H1 (cell line): ENCODE results near the gene MDFIC. TPM values are rescaled to one million over a fixed set of nuclear protein-coding genes. Genes with fewer than 3 reads are reported as not detected.

Experiments
- ASH2L ChIP-seq: fragments of 200-600, 300-600 bp; sonication (generic); IDR thresholded peaks from one replicate; pipeline ENCODE4 v1.7.1; 2017; ENCODE audit warnings: low read length
- BACH1 ChIP-seq: IDR thresholded peaks from 2 replicates; pipeline ENCODE4 v1.6.1; 2012; ENCODE audit warnings: low read length, improper control_type of control experiment
- BCL11A ChIP-seq, 2 experiments: IDR thresholded peaks; one replicate each; pipeline ENCODE4 v1.6.1; 2011; ENCODE audit warnings: low read depth in 2 of 2, low read length in 2 of 2, mild to moderate bottlenecking in 2 of 2
- CEBPB ChIP-seq: IDR thresholded peaks from 2 replicates; pipeline ENCODE4 v1.6.1; 2012; ENCODE audit warnings: low read depth, low read length
- EZH2 ChIP-seq: fragments of 200-600 bp; sonication (generic); IDR thresholded peaks from 2 replicates; pipeline ENCODE4 v1.7.1; 2012; ENCODE audit warnings: low read depth, mild to moderate bottlenecking, moderate library complexity, low read length, inconsistent platforms; ENCODE audit not compliant: severe bottlenecking
- JUND ChIP-seq: IDR thresholded peaks from 2 replicates; pipeline ENCODE4 v1.6.1; 2011; ENCODE audit warnings: mild to moderate bottlenecking, improper control_type of control experiment, low read length
- KDM1A ChIP-seq: fragments of 200-600, 300-600 bp; sonication (generic); IDR thresholded peaks from 2 replicates; pipeline ENCODE4 v1.7.1; 2016; ENCODE audit warnings: mild to moderate bottlenecking, low read length, borderline replicate concordance
- KDM4A ChIP-seq: IDR thresholded peaks from one replicate; pipeline ENCODE4 v1.7.1; 2012; ENCODE audit warnings: low read depth, mild to moderate bottlenecking, moderate library complexity, low read length, inconsistent platforms; ENCODE audit not compliant: severe bottlenecking
- KDM5A ChIP-seq: fragments of 200-600 bp; IDR thresholded peaks from 2 replicates; pipeline ENCODE4 v1.7.1; 2012; ENCODE audit warnings: mild to moderate bottlenecking, low read length, inconsistent platforms, mixed read lengths
- PHF8 ChIP-seq: fragments of 200-600 bp; sonication (generic); conservative IDR thresholded peaks from 2 replicates; pipeline ENCODE4 v1.7.1; 2012; ENCODE audit warnings: low read depth, mild to moderate bottlenecking, inconsistent platforms, low read length, moderate library complexity
- POLR2A ChIP-seq, 2 experiments: IDR thresholded peaks; 1 replicate in 1 of 2; 2 replicates in 1 of 2; pipeline ENCODE4 v1.6.1; 2011; ENCODE audit warnings: low read depth in 2 of 2, low read length in 2 of 2, mild to moderate bottlenecking in 2 of 2; ENCODE audit errors: control extremely low read depth in 1 of 2
- RXRA ChIP-seq: IDR thresholded peaks from 2 replicates; pipeline ENCODE4 v1.6.1; 2011; ENCODE audit warnings: low read depth, mild to moderate bottlenecking, low read length, moderate library complexity; ENCODE audit not compliant: insufficient read depth
- SAP30 ChIP-seq: fragments of 300-600 bp; sonication (generic); IDR thresholded peaks from 2 replicates; pipeline ENCODE4 v1.7.1; 2012; ENCODE audit warnings: low read length, moderate library complexity, mild to moderate bottlenecking, inconsistent platforms; ENCODE audit not compliant: insufficient read depth, insufficient replicate concordance
- SP1 ChIP-seq: IDR thresholded peaks from 2 replicates; pipeline ENCODE4 v1.6.1; 2011; ENCODE audit warnings: low read depth, low read length
- TAF1 ChIP-seq: IDR thresholded peaks from 2 replicates; pipeline ENCODE4 v1.6.1; 2011; ENCODE audit warnings: mild to moderate bottlenecking, low read depth, low read length
- TBP ChIP-seq: IDR thresholded peaks from 2 replicates; pipeline ENCODE4 v1.6.1; 2011; ENCODE audit warnings: low read depth, low read length, improper control_type of control experiment
- TEAD4 ChIP-seq: IDR thresholded peaks from 2 replicates; pipeline ENCODE4 v1.6.1; 2012; ENCODE audit warnings: low read depth, low read length, inconsistent platforms, mixed read lengths
- polyA plus RNA-seq, 7 experiments: library from polyadenylated mRNA; depleted of rRNA in 3 of 7; stranded (reverse) in 5 of 7; unstranded in 2 of 7; fragments of >200 nt in 5 of 7; fragments of 200-250 nt in 2 of 7; gene quantifications; 1 replicate in 5 of 7; 2 replicates in 1 of 7; 4 replicates in 1 of 7; pipeline versions ENCODE4 v1.2.1 to v1.2.3, GENCODE V29; 2011 to 2013; ENCODE audit warnings: missing spikeins in 2 of 7, mixed read lengths in 2 of 7
- total RNA-seq: library from RNA; stranded (reverse); fragmentation: NEBNext Ultra II Directional; extraction: Animal tissue kit (Norgen Biotek cat#: 25700); gene quantifications from 2 replicates; pipeline ENCODE4 v1.2.1, GENCODE V29; 2021
- TF ChIP-seq, protein P1 (sequence below): IDR thresholded peaks from 2 replicates; pipeline ENCODE4 v1.6.1; 2012; ENCODE audit warnings: low read length, inconsistent platforms
- TF ChIP-seq, protein P2 (sequence below): IDR thresholded peaks from 2 replicates; pipeline ENCODE4 v1.6.1; 2012; ENCODE audit warnings: inconsistent platforms

MDFIC gene
- total and polyA plus RNA-seq, 2 of the 8 experiments (the other 6 are each of a cell fraction or from before 2014, with no cell fraction given): 2.3 to 11.4 TPM

DNA sequence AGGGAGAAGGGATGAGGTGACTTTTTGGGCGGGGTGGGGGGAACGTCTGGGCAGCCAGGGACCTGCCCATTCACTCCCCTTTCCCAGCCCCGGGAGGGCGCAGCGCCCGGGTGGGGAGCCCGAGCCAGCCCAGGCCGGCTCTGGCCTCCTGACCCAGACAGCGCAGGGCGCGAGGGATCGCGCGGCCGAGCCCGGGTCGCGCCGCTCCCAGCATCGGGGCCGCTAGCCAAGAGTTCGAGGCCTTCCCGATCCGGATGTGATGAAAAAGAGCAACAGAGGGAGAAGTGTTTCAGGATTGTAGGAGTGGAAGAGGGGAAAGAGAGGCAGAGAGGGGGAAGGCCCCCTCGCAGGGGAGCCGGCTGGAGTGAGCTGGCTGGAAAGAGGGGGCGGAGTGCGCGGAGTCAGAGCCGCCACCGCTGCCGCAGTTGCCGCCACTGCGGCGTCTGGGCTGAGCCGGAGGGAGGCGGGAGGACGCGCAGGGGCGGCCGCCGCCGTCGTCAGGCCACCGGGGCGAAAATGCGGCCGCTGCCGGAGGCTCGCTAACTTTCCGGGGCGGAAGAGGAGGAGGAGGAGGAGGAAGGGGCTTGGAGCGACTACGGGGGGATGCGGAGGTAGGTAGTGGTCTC lies at the start of gene MDFIC (continued):
- TF ChIP-seq BCL11A (IDR thresholded peaks at IDR 0.05; ENCODE audit: low read depth in 2 of 2, low read length in 2 of 2) (no peak), CEBPB (no peak), KDM1A (peak; percentile 41; the same call in 1 of the 2 replicates), ASH2L (peak; percentile 96), POLR2A (IDR thresholded peaks at IDR 0.05; ENCODE audit: control extremely low read depth in 1 of 2, low read depth in 2 of 2, low read length in 2 of 2) (peak in 1 of 2 experiments; percentile 40; a peak in 1 of 3 replicates), SP1 (no peak), RXRA (0 out of 2 replicates have a peak, but pooled peaks have one; percentile 52), SAP30 (no peak), TAF1 (peak; percentile 59), KDM4A (peak; percentile 78), TBP (peak; percentile 34; the same call in 1 of the 2 replicates), JUND (no peak), BACH1 (no peak), PHF8 (peak; percentile 68), EZH2 (peak; percentile 34), TEAD4 (no peak), KDM5A (no peak)
- TF ChIP-seq, protein P1, sequence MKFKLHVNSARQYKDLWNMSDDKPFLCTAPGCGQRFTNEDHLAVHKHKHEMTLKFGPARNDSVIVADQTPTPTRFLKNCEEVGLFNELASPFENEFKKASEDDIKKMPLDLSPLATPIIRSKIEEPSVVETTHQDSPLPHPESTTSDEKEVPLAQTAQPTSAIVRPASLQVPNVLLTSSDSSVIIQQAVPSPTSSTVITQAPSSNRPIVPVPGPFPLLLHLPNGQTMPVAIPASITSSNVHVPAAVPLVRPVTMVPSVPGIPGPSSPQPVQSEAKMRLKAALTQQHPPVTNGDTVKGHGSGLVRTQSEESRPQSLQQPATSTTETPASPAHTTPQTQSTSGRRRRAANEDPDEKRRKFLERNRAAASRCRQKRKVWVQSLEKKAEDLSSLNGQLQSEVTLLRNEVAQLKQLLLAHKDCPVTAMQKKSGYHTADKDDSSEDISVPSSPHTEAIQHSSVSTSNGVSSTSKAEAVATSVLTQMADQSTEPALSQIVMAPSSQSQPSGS: no peak
- TF ChIP-seq, protein P2, sequence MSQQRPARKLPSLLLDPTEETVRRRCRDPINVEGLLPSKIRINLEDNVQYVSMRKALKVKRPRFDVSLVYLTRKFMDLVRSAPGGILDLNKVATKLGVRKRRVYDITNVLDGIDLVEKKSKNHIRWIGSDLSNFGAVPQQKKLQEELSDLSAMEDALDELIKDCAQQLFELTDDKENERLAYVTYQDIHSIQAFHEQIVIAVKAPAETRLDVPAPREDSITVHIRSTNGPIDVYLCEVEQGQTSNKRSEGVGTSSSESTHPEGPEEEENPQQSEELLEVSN: peak; percentile 56
